HG03575 (cell line): ENCODE results near the gene C19orf33.

Experiments
- ATAC-seq: cut with Tn5 transposase; IDR thresholded peaks from one replicate; pipeline ENCODE4 v1.9.1; 2021; ENCODE audit not compliant: unreplicated experiment, insufficient number of reproducible peaks, low FRiP score; ENCODE audit errors: extremely low read depth

C19orf33 gene

GRCh38 chr19:38277969-38278680 lies 25.9 kb upstream of the C19orf33 start:
- no peak for ATAC-seq

GRCh38 chr19:38278751-38279150 lies 25.3 kb upstream of the C19orf33 start:
- no peak for ATAC-seq

GRCh38 chr19:38280030-38280921 lies 23.8 kb upstream of the C19orf33 start:
- no peak for ATAC-seq

GRCh38 chr19:38281811-38282566 lies 22.1 kb upstream of the C19orf33 start:
- ATAC-seq: no peak

GRCh38 chr19:38283271-38283670 lies 20.8 kb upstream of the C19orf33 start:
- ATAC-seq: no peak

GRCh38 chr19:38284422-38284821 lies 19.6 kb upstream of the C19orf33 start:
- no peak for ATAC-seq

GRCh38 chr19:38285567-38285966 lies 18.5 kb upstream of the C19orf33 start:
- no peak for ATAC-seq

- no peak for ATAC-seq
Measured at GRCh38 chr19:38287604-38288003, 16.4 kb upstream of the C19orf33 start.

GRCh38 chr19:38288123-38288855 lies 15.8 kb upstream of the C19orf33 start:
- no peak for ATAC-seq

- no peak for ATAC-seq
Measured at GRCh38 chr19:38289955-38290354, 14.1 kb upstream of the C19orf33 start.

GRCh38 chr19:38290631-38291147 lies 13.4 kb upstream of the C19orf33 start:
- no peak for ATAC-seq

- ATAC-seq: no peak
Measured at GRCh38 chr19:38291855-38292254, 12.2 kb upstream of the C19orf33 start.

GRCh38 chr19:38293281-38293680 lies 10.8 kb upstream of the C19orf33 start:
- no peak for ATAC-seq

- ATAC-seq: no peak
Measured at GRCh38 chr19:38294090-38294489, 10.0 kb upstream of the C19orf33 start.

- ATAC-seq: no peak
Measured at GRCh38 chr19:38298821-38299680, 5.0 kb upstream of the C19orf33 start.

- no peak for ATAC-seq
Measured at GRCh38 chr19:38304352-38304865, 358 bp downstream of the C19orf33 start.

GRCh38 chr19:38304866-38305429 lies 897 bp downstream of the C19orf33 start:
- no peak for ATAC-seq
